Naive thymus-derived CD4-positive, alpha-beta T cell (primary cell): Measurements from ENCODE around the gene OTULINL. TPM values are rescaled to one million over a fixed set of nuclear protein-coding genes. Genes with fewer than 3 reads are reported as not detected.
A peak's percentile ranks its signal among the peaks of the same experiment; 100 is the strongest.

Experiments used
- ATAC-seq: fragments of 150-1000 bp; cut with Tn5 transposase; 2 replicates; pipeline ENCODE4 v1.10.0; 2021; ENCODE audit warnings: mild to moderate bottlenecking, moderate library complexity
- CTCF ChIA-PET: fragments of 350-600 bp; sonication (Branson Sonifier 250); formaldehyde crosslinking; loops from one replicate; lab custom pipeline; 2021; ENCODE audit warnings: antibody characterized with exemption; lab: Charles Lee
- POLR2A ChIA-PET: fragments of 350-600 bp; sonication (Branson Sonifier 250); formaldehyde crosslinking; loops from one replicate; lab custom pipeline; 2021; ENCODE audit warnings: antibody characterized with exemption, inconsistent platforms; lab: Charles Lee
- DNase-seq, 9 donors: peaks; one replicate each; pipeline versions ENCODE4 v3.0.0 to v3.0.0-alpha.2; 2020 to 2022; ENCODE audit warnings: mixed read lengths in 1 of 9
- H3K27ac ChIP-seq: one replicate; pipeline ENCODE4 v1.7.0; 2013; ENCODE audit warnings: mild to moderate bottlenecking, low read depth, low read length, moderate library complexity
- H3K27me3 ChIP-seq, 2 donors: one replicate each; pipeline ENCODE4 v1.7.0; 2013; ENCODE audit warnings: low read length in 2 of 2, mild to moderate bottlenecking in 2 of 2, moderate library complexity in 2 of 2; ENCODE audit not compliant: control insufficient read depth in 2 of 2, insufficient read depth in 2 of 2
- H3K36me3 ChIP-seq, 3 experiments: 1 replicate in 2 of 3; 2 replicates in 1 of 3; pipeline ENCODE4 v1.7.0; 2013; ENCODE audit warnings: low read length in 3 of 3, mild to moderate bottlenecking in 3 of 3, moderate library complexity in 1 of 3; ENCODE audit not compliant: insufficient read depth in 3 of 3, control insufficient read depth in 2 of 3
- H3K4me1 ChIP-seq, 2 donors: one replicate each; pipeline ENCODE4 v1.7.0; 2013; ENCODE audit warnings: low read length in 2 of 2, mild to moderate bottlenecking in 2 of 2, moderate library complexity in 1 of 2; ENCODE audit not compliant: control insufficient read depth in 2 of 2, insufficient read depth in 2 of 2
- H3K4me3 ChIP-seq: 2 replicates; pipeline ENCODE4 v1.7.0; 2013; ENCODE audit warnings: mild to moderate bottlenecking, low read length
- H3K9me3 ChIP-seq, 3 experiments: 1 replicate in 2 of 3; 2 replicates in 1 of 3; pipeline ENCODE4 v1.7.0; 2013; ENCODE audit warnings: low read length in 3 of 3; ENCODE audit not compliant: control insufficient read depth in 2 of 3
- H3K27ac Mint-ChIP-seq, 9 donors: one replicate each; pipeline ENCODE4 v1.8.0; 2020 to 2022; ENCODE audit warnings: mixed read lengths in 9 of 9, mild to moderate bottlenecking in 8 of 9, moderate library complexity in 5 of 9, inconsistent platforms in 2 of 9
- H3K27me3 Mint-ChIP-seq, 5 donors: one replicate each; pipeline ENCODE4 v1.8.0; 2021 to 2022; ENCODE audit warnings: mixed read lengths in 5 of 5, mild to moderate bottlenecking in 1 of 5
- H3K36me3 Mint-ChIP-seq, 5 donors: one replicate each; pipeline ENCODE4 v1.8.0; 2020 to 2022; ENCODE audit warnings: mixed read lengths in 5 of 5, mild to moderate bottlenecking in 3 of 5, inconsistent platforms in 1 of 5
- H3K4me1 Mint-ChIP-seq, 7 donors: one replicate each; pipeline ENCODE4 v1.8.0; 2020 to 2022; ENCODE audit warnings: mixed read lengths in 7 of 7, mild to moderate bottlenecking in 3 of 7, inconsistent platforms in 1 of 7
- H3K4me3 Mint-ChIP-seq, 10 donors: one replicate each; pipeline ENCODE4 v1.8.0; 2020 to 2022; ENCODE audit warnings: mild to moderate bottlenecking in 10 of 10, mixed read lengths in 10 of 10, moderate library complexity in 6 of 10, inconsistent platforms in 2 of 10
- H3K9me3 Mint-ChIP-seq, 11 donors: one replicate each; pipeline ENCODE4 v1.8.0; 2020 to 2022; ENCODE audit warnings: mixed read lengths in 11 of 11, mild to moderate bottlenecking in 4 of 11, inconsistent platforms in 1 of 11, moderate library complexity in 1 of 11
- intact Hi-C, 2 donors: fragments of 100-400 bp; cut with micrococcal nuclease; formaldehyde crosslinking; loops; one replicate each; pipeline ENCODE4 v1.15.1; 2023
- polyA plus RNA-seq, 2 donors: library from polyadenylated mRNA; unstranded; fragments of 300-500 nt; fragmentation: Illumina TruSeq; gene quantifications; one replicate each; pipeline ENCODE4 v1.2.3, GENCODE V29; 2021
- total RNA-seq, 6 experiments: library from RNA in 5 of 6; stranded (reverse) in 5 of 6; gene quantifications; 1 replicate in 5 of 6; 2 replicates in 1 of 6; pipeline ENCODE4 v1.2.3 and lab custom pipeline; 2021 to 2026

Gene OTULINL
- total RNA-seq (10 to 100 TPM; 26.1 to 44.7 (median 32.4) TPM), polyA plus RNA-seq (10 to 100 TPM; 25.7 to 31.0 TPM), total RNA-seq (lab: John Stamatoyannopoulos, UW) (38.6 reads per million, percentile 65 among the genes with 10 or more reads in this experiment)

- Mint-ChIP-seq H3K27ac (peak within 1 kb of the TSS; percentile 78 to 96 (median 89)), H3K27me3 (peaks cover 0 to 27% (median 0%) of the 10 kb centered on the region in 5 donors), H3K9me3 (peaks cover 0 to 1% (median 0%) of the 10 kb centered on the region in 11 donors), H3K4me3 (peak within 1 kb of the TSS; percentile 83 to 91 (median 88)), H3K36me3 (peaks cover 0 to 15% (median 3%) of the 10 kb centered on the region in 5 donors), H3K4me1 (peaks cover 29 to 50% (median 43%) of the 10 kb centered on the region in 7 donors)
- ChIA-PET POLR2A (interaction anchor here (0.6 to 3.9 kb wide), 5 partner anchors 7 to 387 kb away, joined by 3 to 65 read pairs (median 5); no protein-coding TSS in a partner anchor), CTCF (interaction anchor here (0.8 to 2.5 kb wide), 7 partner anchors 12 to 186 kb away, joined by 3 to 13 read pairs (median 4); no protein-coding TSS in a partner anchor)
- H3K4me1 ChIP-seq: peaks cover 24 to 27% of the 10 kb centered on the region in 2 donors
- peak within 1 kb of the TSS; percentile 82 for H3K4me3 ChIP-seq
- peak; percentile 72 to 90 (median 86) for DNase-seq
- H3K27ac ChIP-seq: peak within 1 kb of the TSS; percentile 75
- no peaks in the 10 kb centered on the region for H3K36me3 ChIP-seq
- intact Hi-C loops: loop anchor here (1.0 to 5.0 kb wide), 9 partner anchors 46 to 1884 kb away; partner anchors contain the start of genes ANKH (in 2 of the 2), OTULIN (in 1 of the 2), TRIO (in 1 of the 2) and ZNF622 (in 1 of the 2)
- H3K27me3 ChIP-seq: no peaks in the 10 kb centered on the region
- no peaks in the 10 kb centered on the region for H3K9me3 ChIP-seq
- peak; percentile 92 for ATAC-seq
These were observed at the start of gene OTULINL for GRCh38 chr5:14581106-14581890. Gene OTULINL (plus strand): TSS chr5:14581792. CDS start chr5:14581895, 103 bp downstream.

DNA sequence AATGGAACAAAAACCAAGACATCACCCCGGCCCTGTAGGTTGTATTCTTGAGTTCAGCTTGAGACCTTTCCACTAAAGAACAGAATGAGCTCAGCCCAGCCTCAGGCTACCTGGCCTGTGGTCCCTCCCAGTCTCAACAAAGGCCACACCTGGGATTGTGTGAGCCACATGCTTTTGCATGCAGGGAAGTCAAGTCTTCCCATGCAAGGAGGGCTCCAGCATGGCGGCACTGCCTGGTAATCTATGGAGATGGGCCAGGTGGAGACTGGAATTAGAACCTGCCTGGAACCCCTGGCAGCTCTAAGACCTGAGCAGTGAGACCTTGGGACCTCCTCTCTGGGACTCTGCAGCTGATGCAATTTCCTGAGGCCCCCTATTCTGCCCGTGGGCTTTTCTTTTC lies 49.4 kb upstream of the OTULINL start:
- CTCF ChIA-PET: interaction anchor here (0.5 to 0.9 kb wide), 3 partner anchors 61 to 186 kb away, joined by 3 read pairs; no protein-coding TSS in a partner anchor
- intact Hi-C loops: no loop called here
- H3K27ac Mint-ChIP-seq: no peak overlapping the region

GRCh38 chr5:14534773-14535172 lies 46.8 kb upstream of the OTULINL start:
- intact Hi-C loops: no loop called here
- no peak for ATAC-seq
- H3K27ac ChIP-seq: no peak overlapping the region
- H3K36me3 ChIP-seq: no peaks in the 10 kb centered on the region
- Mint-ChIP-seq H3K9me3 (peaks cover 0 to 14% (median 3%) of the 10 kb centered on the region in 11 donors), H3K27me3 (peaks cover 0 to 3% (median 0%) of the 10 kb centered on the region in 5 donors), H3K4me3 (no peak overlapping the region), H3K36me3 (no peaks in the 10 kb centered on the region), H3K27ac (no peak overlapping the region), H3K4me1 (peaks cover 0 to 6% (median 0%) of the 10 kb centered on the region in 7 donors)
- no peak for DNase-seq
- no peaks in the 10 kb centered on the region for H3K9me3 ChIP-seq
- H3K4me3 ChIP-seq: no peak overlapping the region
- no peaks in the 10 kb centered on the region for H3K27me3 ChIP-seq
- ChIA-PET POLR2A (no interaction called here), CTCF (no interaction called here)
- no peaks in the 10 kb centered on the region for H3K4me1 ChIP-seq

More for the DNA sequence above, 49.4 kb upstream of the OTULINL start:
- Histone ChIP-seq H3K4me1 (no peaks in the 10 kb centered on the region), H3K4me3 (no peak overlapping the region), H3K27me3 (no peaks in the 10 kb centered on the region), H3K27ac (no peak overlapping the region), H3K36me3 (no peaks in the 10 kb centered on the region), H3K9me3 (no peaks in the 10 kb centered on the region)
- no peak for DNase-seq
- no peaks in the 10 kb centered on the region for H3K9me3 Mint-ChIP-seq
- no peaks in the 10 kb centered on the region for H3K36me3 Mint-ChIP-seq
- H3K4me1 Mint-ChIP-seq: peaks cover 0 to 6% (median 0%) of the 10 kb centered on the region in 7 donors
- POLR2A ChIA-PET: no interaction called here
- H3K27me3 Mint-ChIP-seq: no peaks in the 10 kb centered on the region
- ATAC-seq: no peak
- H3K4me3 Mint-ChIP-seq: no peak overlapping the region

DNA sequence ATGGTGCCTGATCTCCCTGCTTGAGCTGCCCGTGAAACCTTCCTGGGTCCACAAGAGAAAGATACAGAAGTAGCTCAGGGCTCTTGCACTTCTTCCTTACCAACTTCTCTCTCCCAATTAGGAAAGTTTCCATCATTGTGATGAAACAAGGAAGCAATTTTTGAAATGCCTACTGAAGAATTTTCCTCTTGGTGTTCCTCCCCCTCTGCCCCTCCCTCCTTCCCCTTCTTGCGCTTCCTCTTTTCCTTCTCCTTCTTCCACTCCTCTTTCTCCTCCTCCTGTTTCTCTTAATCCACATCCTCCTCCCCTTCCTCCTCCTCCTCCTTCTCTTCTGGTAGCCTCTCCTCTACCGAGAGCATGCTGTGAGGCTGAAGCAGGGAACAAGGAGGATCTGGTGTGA lies 36.3 kb upstream of the OTULINL start:
- DNase-seq (no peak), ATAC-seq (no peak)
- ChIA-PET CTCF (no interaction called here), POLR2A (no interaction called here)
- Histone ChIP-seq H3K27me3 (no peaks in the 10 kb centered on the region), H3K4me3 (no peak overlapping the region), H3K36me3 (no peaks in the 10 kb centered on the region), H3K4me1 (no peaks in the 10 kb centered on the region), H3K9me3 (no peaks in the 10 kb centered on the region), H3K27ac (no peak overlapping the region)
- peaks cover 0 to 10% (median 5%) of the 10 kb centered on the region in 5 donors for H3K27me3 Mint-ChIP-seq
- H3K9me3 Mint-ChIP-seq: peaks cover 4 to 25% (median 15%) of the 10 kb centered on the region in 11 donors
- H3K4me1 Mint-ChIP-seq: peaks cover 5 to 9% (median 6%) of the 10 kb centered on the region in 7 donors
- intact Hi-C loops: no loop called here
- no peak overlapping the region for H3K27ac Mint-ChIP-seq
- H3K36me3 Mint-ChIP-seq: peaks cover 0 to 14% (median 10%) of the 10 kb centered on the region in 5 donors
- no peak overlapping the region for H3K4me3 Mint-ChIP-seq

DNA sequence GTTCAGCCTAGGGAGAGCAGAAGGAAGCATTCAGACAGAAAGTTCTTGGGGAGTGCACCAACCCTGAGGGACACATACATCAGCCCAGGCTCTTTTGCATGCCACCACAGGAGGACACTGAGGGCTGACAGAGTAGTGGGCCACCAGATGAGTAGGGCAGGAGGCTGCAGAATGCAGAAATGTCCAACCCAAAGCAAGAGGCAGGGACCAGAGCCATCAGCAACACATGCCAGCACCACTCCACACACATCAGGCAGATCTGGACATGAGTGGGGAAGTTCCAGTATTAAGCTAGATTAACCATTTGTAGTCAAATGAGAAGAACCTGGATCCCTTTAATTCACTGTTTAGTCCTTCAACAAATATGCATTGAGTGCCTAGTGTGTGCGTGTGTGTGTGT lies 35.7 kb upstream of the OTULINL start:
- H3K9me3 ChIP-seq: no peaks in the 10 kb centered on the region
- ChIA-PET POLR2A (no interaction called here), CTCF (no interaction called here)
- intact Hi-C loops: no loop called here
- peaks cover 0 to 12% (median 10%) of the 10 kb centered on the region in 5 donors for H3K36me3 Mint-ChIP-seq
- no peak overlapping the region for H3K27ac Mint-ChIP-seq
- H3K4me3 Mint-ChIP-seq: no peak overlapping the region
- H3K4me3 ChIP-seq: no peak overlapping the region
- no peaks in the 10 kb centered on the region for H3K36me3 ChIP-seq
- H3K27ac ChIP-seq: no peak overlapping the region
- peaks cover 5 to 12% (median 6%) of the 10 kb centered on the region in 7 donors for H3K4me1 Mint-ChIP-seq
- no peaks in the 10 kb centered on the region for H3K27me3 ChIP-seq
- no peak for DNase-seq
- H3K9me3 Mint-ChIP-seq: peaks cover 2 to 20% (median 11%) of the 10 kb centered on the region in 11 donors
- H3K4me1 ChIP-seq: no peaks in the 10 kb centered on the region
- no peak for ATAC-seq
- peaks cover 0 to 12% (median 5%) of the 10 kb centered on the region in 5 donors for H3K27me3 Mint-ChIP-seq

DNA sequence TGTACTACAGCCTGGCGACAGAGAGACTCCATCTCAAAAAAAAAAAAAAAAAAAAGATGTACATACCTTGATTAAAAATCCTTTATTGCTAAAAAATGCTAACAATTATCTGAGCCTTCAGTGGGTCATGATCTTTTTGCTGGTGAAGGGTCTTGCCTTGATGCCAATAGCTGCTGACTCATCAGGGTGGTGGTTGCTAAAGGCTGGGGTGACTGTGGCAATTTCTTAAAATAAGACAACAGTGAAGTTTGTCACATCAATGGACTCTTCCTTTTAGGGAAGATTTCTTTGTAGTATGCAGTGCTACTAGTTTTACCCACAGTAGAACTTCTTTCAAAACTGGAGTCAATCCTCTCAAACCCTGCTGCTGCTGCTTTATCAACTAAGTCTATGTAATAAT lies 33.9 kb upstream of the OTULINL start:
- DNase-seq: no peak
- ChIA-PET POLR2A (no interaction called here), CTCF (no interaction called here)
- Mint-ChIP-seq H3K36me3 (peaks cover 0 to 5% (median 0%) of the 10 kb centered on the region in 5 donors), H3K27me3 (peaks cover 0 to 10% (median 5%) of the 10 kb centered on the region in 5 donors), H3K4me1 (peaks cover 5 to 13% (median 6%) of the 10 kb centered on the region in 7 donors), H3K4me3 (no peak overlapping the region), H3K27ac (no peak overlapping the region), H3K9me3 (peaks cover 0 to 8% (median 0%) of the 10 kb centered on the region in 11 donors)
- H3K36me3 ChIP-seq: no peaks in the 10 kb centered on the region
- no peak overlapping the region for H3K4me3 ChIP-seq
- intact Hi-C loops: no loop called here
- no peaks in the 10 kb centered on the region for H3K27me3 ChIP-seq
- no peaks in the 10 kb centered on the region for H3K4me1 ChIP-seq
- H3K27ac ChIP-seq: no peak overlapping the region
- H3K9me3 ChIP-seq: no peaks in the 10 kb centered on the region
- ATAC-seq: no peak
